Midbrain (tissue), 1 donor: ENCODE results near the gene PPIAL4G.
A peak's percentile ranks its signal among the peaks of the same experiment; 100 is the strongest.
"Not testable (repeated sequence)": the region's sequence is repeated elsewhere in the genome, so short reads cannot be mapped to it uniquely, and the experiment has no call there.

ENCODE experiments used
- DNase-seq: peaks from one replicate; lab custom pipeline; 2025; lab: John Stamatoyannopoulos, UW

The PPIAL4G gene

GRCh38 chr1:148483029-148483428 is at the start of gene PPIAL4G:
Gene PPIAL4G (minus strand): TSS chr1:148483302. CDS start chr1:148483252, 50 bp downstream.
- DNase-seq: not testable (repeated sequence)

GRCh38 chr1:148532158-148532557 is 49.1 kb upstream of the PPIAL4G start:
- not testable (repeated sequence) for DNase-seq

- peak; percentile 17 for DNase-seq
Measured at GRCh38 chr1:148529101-148529567, 46.0 kb upstream of the PPIAL4G start.

GRCh38 chr1:148528591-148528990 is 45.5 kb upstream of the PPIAL4G start:
- not testable (repeated sequence) for DNase-seq

- DNase-seq: not testable (repeated sequence)
Measured at GRCh38 chr1:148526587-148526986, 43.5 kb upstream of the PPIAL4G start.

GRCh38 chr1:148523205-148524144 is 40.4 kb upstream of the PPIAL4G start:
- not testable (repeated sequence) for DNase-seq

GRCh38 chr1:148522561-148523204 is 39.6 kb upstream of the PPIAL4G start:
- peak; percentile 77 for DNase-seq

GRCh38 chr1:148522072-148522471 is 39.0 kb upstream of the PPIAL4G start:
- peak; percentile 77 for DNase-seq

- DNase-seq: not testable (repeated sequence)
Measured at GRCh38 chr1:148514310-148514709, 31.2 kb upstream of the PPIAL4G start.

GRCh38 chr1:148512571-148513184 is 29.6 kb upstream of the PPIAL4G start:
- not testable (repeated sequence) for DNase-seq

- DNase-seq: not testable (repeated sequence)
Measured at GRCh38 chr1:148493933-148494332, 10.8 kb upstream of the PPIAL4G start.

- not testable (repeated sequence) for DNase-seq
Measured at GRCh38 chr1:148481134-148481533, 2.0 kb downstream of the PPIAL4G start.

- not testable (repeated sequence) for DNase-seq
Measured at GRCh38 chr1:148459694-148460093, 23.4 kb downstream of the PPIAL4G start.

GRCh38 chr1:148458901-148459581 is 24.1 kb downstream of the PPIAL4G start:
- DNase-seq: peak; percentile 23

GRCh38 chr1:148458398-148458797 is 24.7 kb downstream of the PPIAL4G start:
- not testable (repeated sequence) for DNase-seq

GRCh38 chr1:148452845-148453244 is 30.3 kb downstream of the PPIAL4G start:
- not testable (repeated sequence) for DNase-seq

- DNase-seq: not testable (repeated sequence)
Measured at GRCh38 chr1:148439654-148440325, 43.3 kb downstream of the PPIAL4G start.

GRCh38 chr1:148435406-148435805 is 47.7 kb downstream of the PPIAL4G start:
- DNase-seq: no peak

- no peak for DNase-seq
Measured at GRCh38 chr1:148434832-148435231, 48.3 kb downstream of the PPIAL4G start.

GRCh38 chr1:148432916-148433317 is 50.2 kb downstream of the PPIAL4G start:
- peak; percentile 47 for DNase-seq
